Aorta (tissue), 5 donors: Measurements from ENCODE around the gene MYO7B. TPM values are rescaled to one million over a fixed set of nuclear protein-coding genes. Genes with fewer than 3 reads are reported as not detected.

Experiments used
- ATAC-seq: fragments of 200-7000 bp; cut with Tn5 transposase; one replicate; pipeline ENCODE4 v1.9.1; 2022; ENCODE audit warnings: moderate library complexity; ENCODE audit not compliant: low FRiP score
- DNase-seq, 2 donors: peaks; one replicate each; pipeline ENCODE4 v3.0.0-alpha.2; 2020
- H3K27ac ChIP-seq, 2 donors: one replicate each; pipeline ENCODE4 v1.5.1; 2013; ENCODE audit warnings: low read length in 2 of 2, mild to moderate bottlenecking in 2 of 2, moderate library complexity in 2 of 2, control low read depth in 1 of 2, inconsistent platforms in 1 of 2, low read depth in 1 of 2
- H3K27me3 ChIP-seq, 2 donors: one replicate each; pipeline ENCODE4 v1.6.1; 2013; ENCODE audit warnings: control low read depth in 1 of 2, low read length in 1 of 2, mild to moderate bottlenecking in 1 of 2, moderate library complexity in 1 of 2; ENCODE audit not compliant: insufficient read depth in 2 of 2, control insufficient read depth in 1 of 2
- H3K36me3 ChIP-seq, 2 donors: one replicate each; pipeline ENCODE4 v1.6.1; 2013; ENCODE audit warnings: control low read depth in 1 of 2, low read length in 1 of 2, mild to moderate bottlenecking in 1 of 2; ENCODE audit not compliant: insufficient read depth in 2 of 2, control insufficient read depth in 1 of 2
- H3K4me1 ChIP-seq, 2 donors: one replicate each; pipeline ENCODE4 v1.6.1; 2013; ENCODE audit warnings: low read length in 2 of 2, control low read depth in 1 of 2, mild to moderate bottlenecking in 1 of 2, moderate library complexity in 1 of 2; ENCODE audit not compliant: insufficient read depth in 2 of 2, control insufficient read depth in 1 of 2
- H3K4me3 ChIP-seq, 2 donors: one replicate each; pipeline ENCODE4 v1.5.1; 2013; ENCODE audit warnings: low read length in 2 of 2, control low read depth in 1 of 2, mild to moderate bottlenecking in 1 of 2
- H3K9me3 ChIP-seq: one replicate; pipeline ENCODE4 v1.6.1; 2013; ENCODE audit warnings: mild to moderate bottlenecking, low read length; ENCODE audit not compliant: control insufficient read depth
- WGBS, 2 donors: extraction: QIAGEN DNeasy Blood & Tissue Kit; methylation state at CpG; one replicate each; pipeline ENCODE4 v1.1.7; 2013; 5-methylcytosine and 5-hydroxymethylcytosine counted together
- intact Hi-C, 2 donors: fragments of 100-400 bp; cut with DNase I; formaldehyde crosslinking; loops; one replicate each; pipeline versions ENCODE4 v1.14.2 to v1.15.0; 2022
- long read RNA-seq, 2 donors: library from polyadenylated mRNA; unstranded; transcript quantifications; one replicate each; pipeline ENCODE4 v2.0.0, GENCODE V29; 2020 to 2021
- polyA plus RNA-seq, 2 donors: library from polyadenylated mRNA; stranded (reverse); fragments of 200-250 nt; gene quantifications; one replicate each; pipeline ENCODE4 v1.2.3, GENCODE V29; 2013
- total RNA-seq, 2 donors: library from RNA; stranded (reverse); fragmentation: NEBNext Ultra II Directional; extraction: Animal tissue kit (Norgen Biotek cat#: 25700); gene quantifications; one replicate each; pipeline ENCODE4 v1.2.1, GENCODE V29; 2021
- donor health status: healthy with polysubstance abuse.
- donor health status: Bipolar disorder and iron deficiency.
- donor health status: DM: no; HTN: no; CAD: no.
- donor health status: DM: no; HTN: no; CAD: no.
- donor health status: DM: yes; HTN: yes; CAD: no.

Gene MYO7B
- 1 to 10 TPM in 1 of 2 donors, under 1 TPM in 1; 0.32 to 2.0 TPM for total RNA-seq
- polyA plus RNA-seq: 10 to 100 TPM in 1 of 2 donors, 1 to 10 TPM in 1; 1.1 to 26.3 TPM
- long read RNA-seq, donor 1, partial matches to known transcripts: 0 of 1 reads
- long read RNA-seq, donor 1, other reads (novel, unspliced or antisense): 0 of 1 reads
- long read RNA-seq, donor 2, partial matches to known transcripts: 0 of 2 reads
- long read RNA-seq, donor 2, other reads (novel, unspliced or antisense): 2 of 2 reads

DNA sequence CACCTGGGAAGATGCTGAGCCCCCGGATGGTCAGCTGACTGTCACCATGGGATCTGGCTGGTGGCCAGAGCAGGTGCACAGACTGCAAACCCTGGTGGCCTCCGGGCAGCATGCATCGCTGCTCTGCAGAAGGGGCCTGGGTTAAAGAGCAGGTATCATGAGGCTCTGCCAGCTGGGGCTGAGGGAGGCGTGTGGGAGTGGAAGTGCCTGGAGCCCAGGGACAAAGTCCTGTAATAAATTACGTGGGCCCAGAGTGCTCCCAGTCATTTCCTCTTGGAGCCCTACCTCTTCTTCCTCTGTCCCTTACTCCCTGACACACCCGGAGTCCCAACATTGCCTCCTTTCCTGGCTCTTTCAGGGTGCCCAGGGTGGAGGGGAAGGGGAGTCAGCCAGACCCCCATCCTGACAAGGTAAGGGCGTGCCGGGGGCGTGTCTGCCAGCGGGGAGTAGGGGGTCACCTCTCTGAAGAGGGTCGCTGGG is at the start of gene MYO7B:
Gene MYO7B, plus strand, starts transcription at position 262 of the 480 bp plus-strand sequence. CDS start 24,040 bp downstream, outside the sequence.
- no peak within 1 kb of the TSS for H3K4me3 ChIP-seq
- DNase-seq (no peak), ATAC-seq (no peak)
- H3K4me1 ChIP-seq: no peaks in the 10 kb centered on the region
- intact Hi-C loops: no loop called here
- H3K9me3 ChIP-seq: no peaks in the 10 kb centered on the region
- H3K27ac ChIP-seq: no peak within 1 kb of the TSS
- H3K27me3 ChIP-seq: no peaks in the 10 kb centered on the region
- WGBS, 2 donors: 79 to 80% methylated on average over 11 of the region's 11 CpGs
- no peaks in the 10 kb centered on the region for H3K36me3 ChIP-seq

DNA sequence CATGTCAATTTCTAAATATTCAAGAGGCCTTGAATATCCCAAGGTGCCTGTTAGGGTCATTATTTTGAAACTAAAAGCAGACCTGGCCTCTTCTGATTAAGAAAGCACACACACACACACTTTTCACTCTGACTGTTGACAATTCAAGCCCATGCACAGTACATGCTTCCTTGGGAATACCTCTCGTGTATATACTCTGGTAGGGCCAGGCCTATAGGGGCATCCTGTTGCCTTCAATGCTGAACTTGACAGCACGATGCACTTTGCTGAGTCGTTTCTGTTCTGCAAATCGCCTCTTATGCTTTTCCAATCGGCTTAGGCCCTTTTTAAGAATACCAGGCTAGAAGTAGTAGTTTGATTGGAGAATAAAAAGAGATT is 49.8 kb upstream of the MYO7B start:
- WGBS, 2 donors: 78 to 85% methylated on average over 5 of the region's 5 CpGs
- no peak for ATAC-seq
- no peak for DNase-seq
- Histone ChIP-seq H3K9me3 (no peaks in the 10 kb centered on the region), H3K27ac (no peak overlapping the region), H3K4me1 (no peaks in the 10 kb centered on the region), H3K4me3 (no peak overlapping the region), H3K36me3 (peaks cover 8 to 9% of the 10 kb centered on the region in 2 donors), H3K27me3 (no peaks in the 10 kb centered on the region)
- intact Hi-C loops: no loop called here

DNA sequence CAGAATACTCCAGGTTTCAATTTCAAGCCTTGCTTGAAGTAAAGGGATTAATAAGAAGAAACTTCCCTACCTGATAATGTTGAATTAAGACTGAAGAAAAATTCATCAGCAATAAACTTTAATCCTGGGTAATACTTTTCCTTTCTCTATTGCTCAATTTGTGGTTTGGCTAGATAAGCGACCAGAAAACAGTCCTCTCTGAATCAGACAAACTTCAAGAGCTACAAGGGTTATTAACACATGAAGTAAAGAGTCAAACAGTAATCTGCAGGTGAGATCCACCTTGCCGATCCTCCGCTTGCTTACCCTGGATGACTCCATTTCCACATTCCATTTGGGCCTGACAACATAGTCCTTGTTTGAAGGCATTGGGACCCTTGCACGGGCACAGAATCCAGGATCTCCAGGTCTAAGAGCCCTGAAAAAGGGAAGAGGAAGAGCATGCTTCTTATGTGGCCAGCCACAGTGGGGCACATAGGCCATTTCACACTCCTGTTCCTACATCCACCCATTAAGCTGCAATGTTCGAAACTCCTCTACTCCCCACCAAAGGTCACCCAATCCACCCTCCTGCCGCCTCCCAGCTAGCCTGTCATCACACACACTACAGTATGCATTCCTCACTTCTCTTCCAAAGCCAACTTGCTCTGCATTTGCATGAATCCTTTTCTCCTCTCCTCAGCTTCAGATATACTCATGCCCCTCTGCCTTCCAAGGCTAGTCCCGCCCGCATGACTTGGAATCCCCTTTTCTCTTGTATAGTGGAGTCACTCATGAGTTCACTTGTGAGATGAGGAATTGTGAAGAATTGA is 49.0 kb upstream of the MYO7B start:
- Histone ChIP-seq H3K36me3 (peaks cover 5 to 8% of the 10 kb centered on the region in 2 donors), H3K9me3 (no peaks in the 10 kb centered on the region), H3K4me1 (no peaks in the 10 kb centered on the region), H3K27me3 (no peaks in the 10 kb centered on the region), H3K27ac (no peak overlapping the region), H3K4me3 (no peak overlapping the region)
- intact Hi-C loops: no loop called here
- no peak for ATAC-seq
- 89 to 91% methylated on average over 8 of the region's 8 CpGs for WGBS, 2 donors
- no peak for DNase-seq

DNA sequence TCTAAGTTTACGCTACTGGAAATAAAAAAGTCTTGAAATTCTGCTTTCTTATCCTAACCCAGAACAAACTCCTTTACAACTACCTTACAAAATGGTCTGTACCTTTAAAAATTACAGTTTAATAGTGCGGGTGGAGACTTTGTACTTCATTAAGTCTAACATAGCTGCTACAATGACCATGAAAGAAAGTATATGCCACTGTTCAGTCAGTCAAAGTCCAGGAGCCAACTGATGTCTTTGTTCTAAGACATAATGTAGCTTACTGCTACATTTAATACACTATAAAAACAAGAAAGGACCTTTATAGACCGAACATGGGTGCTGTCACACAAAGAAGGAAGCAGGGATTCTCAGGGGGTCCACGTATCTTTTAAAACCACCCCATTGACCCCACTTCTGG is 45.2 kb upstream of the MYO7B start:
- no peaks in the 10 kb centered on the region for H3K27me3 ChIP-seq
- intact Hi-C loops: no loop called here
- H3K9me3 ChIP-seq: no peaks in the 10 kb centered on the region
- H3K4me1 ChIP-seq: no peaks in the 10 kb centered on the region
- no peak for DNase-seq
- H3K4me3 ChIP-seq: no peak overlapping the region
- WGBS, 2 donors: 86 to 88% methylated on average over 4 of the region's 4 CpGs
- no peak overlapping the region for H3K27ac ChIP-seq
- H3K36me3 ChIP-seq: peaks cover 0 to 7% of the 10 kb centered on the region in 2 donors
- ATAC-seq: no peak

DNA sequence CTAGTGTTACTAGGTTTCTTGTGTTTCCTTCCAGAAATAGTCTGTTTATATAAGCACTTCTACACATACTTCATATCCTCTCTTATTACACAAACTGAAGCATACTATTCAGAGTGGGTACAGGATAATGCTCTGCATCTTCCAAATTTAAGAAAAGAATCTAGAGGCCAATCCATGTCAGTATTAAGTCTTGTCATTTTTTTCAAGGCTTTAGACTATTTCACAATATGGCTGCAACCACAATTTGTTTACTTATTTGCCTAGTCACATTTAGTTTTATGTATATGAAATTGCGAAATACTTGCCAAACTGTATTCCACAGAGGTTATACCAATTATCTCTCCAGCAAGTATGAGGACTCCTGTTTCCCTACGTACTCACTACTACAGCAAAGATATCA is 37.1 kb upstream of the MYO7B start:
- H3K36me3 ChIP-seq: peaks cover 0 to 4% of the 10 kb centered on the region in 2 donors
- no peaks in the 10 kb centered on the region for H3K9me3 ChIP-seq
- no peak for ATAC-seq
- WGBS, 2 donors: 92 to 96% methylated on average over 2 of the region's 2 CpGs
- H3K4me1 ChIP-seq: no peaks in the 10 kb centered on the region
- no peaks in the 10 kb centered on the region for H3K27me3 ChIP-seq
- intact Hi-C loops: no loop called here
- no peak overlapping the region for H3K4me3 ChIP-seq
- no peak for DNase-seq
- H3K27ac ChIP-seq: no peak overlapping the region

DNA sequence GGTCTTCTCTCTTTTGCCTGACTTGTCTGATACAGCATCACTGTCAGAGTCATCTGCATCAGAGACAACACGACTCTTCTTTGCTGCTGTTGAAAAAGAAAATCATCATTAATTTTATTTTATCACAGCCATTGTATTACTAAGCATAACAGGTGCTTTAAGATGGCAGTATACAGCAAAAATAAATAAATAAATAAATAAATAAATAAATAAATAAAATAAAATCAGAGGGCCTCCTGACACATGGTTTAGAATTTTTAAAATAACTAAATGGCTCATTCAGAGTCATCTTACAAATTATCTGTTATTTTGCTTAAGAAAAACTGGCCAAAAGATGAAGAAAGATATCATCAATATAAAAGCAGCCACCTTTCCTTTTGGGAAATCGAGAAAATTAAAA is 32.0 kb upstream of the MYO7B start:
- intact Hi-C loops: no loop called here
- Histone ChIP-seq H3K36me3 (peaks cover 6 to 7% of the 10 kb centered on the region in 2 donors), H3K4me3 (no peak overlapping the region), H3K9me3 (no peaks in the 10 kb centered on the region), H3K4me1 (peaks cover 0 to 4% of the 10 kb centered on the region in 2 donors), H3K27ac (no peak overlapping the region), H3K27me3 (no peaks in the 10 kb centered on the region)
- ATAC-seq (no peak), DNase-seq (no peak)
- WGBS, 2 donors: 92 to 97% methylated on average over 2 of the region's 2 CpGs

DNA sequence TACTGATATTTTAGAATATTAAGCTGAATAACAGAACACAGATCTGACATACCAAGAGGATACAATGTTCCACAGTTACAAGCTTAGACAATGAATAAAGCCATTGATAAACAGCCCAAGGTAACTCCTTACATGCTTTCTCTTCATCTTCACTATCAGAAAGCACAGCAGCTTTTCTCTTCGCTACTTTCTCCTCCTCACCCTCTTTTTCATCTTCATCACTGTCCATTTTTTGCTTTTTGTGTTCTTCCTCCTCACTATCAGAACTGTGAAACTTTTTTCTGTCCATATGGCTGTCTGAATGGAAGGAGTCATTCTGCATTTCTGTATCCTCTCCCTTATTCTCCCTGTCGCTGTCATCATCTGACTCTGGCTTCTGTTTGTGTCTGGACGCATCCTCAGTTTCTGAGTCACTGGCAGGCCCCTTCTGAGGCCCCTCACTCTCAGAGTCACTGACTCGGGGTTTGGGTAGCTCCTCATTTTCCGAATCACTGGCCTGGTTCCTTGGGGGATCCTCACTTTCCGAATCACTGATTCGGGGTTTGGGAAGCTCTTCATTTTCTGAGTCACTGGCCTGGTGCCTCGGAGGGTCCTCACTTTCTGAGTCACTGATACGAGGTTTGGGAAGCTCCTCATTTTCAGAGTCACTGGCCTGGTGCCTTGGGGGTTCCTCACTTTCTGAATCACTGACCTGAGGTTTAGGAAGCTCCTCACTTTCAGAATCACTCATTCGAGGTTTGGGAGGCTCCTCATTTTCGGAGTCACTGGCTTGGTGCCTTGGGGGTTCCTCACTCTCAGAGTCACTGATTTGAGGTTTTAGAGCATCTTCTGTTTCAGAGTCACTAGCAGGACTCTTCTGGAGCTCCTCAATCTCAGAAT is 30.7 kb upstream of the MYO7B start:
- Histone ChIP-seq H3K9me3 (no peaks in the 10 kb centered on the region), H3K27me3 (no peaks in the 10 kb centered on the region), H3K4me1 (peaks cover 0 to 4% of the 10 kb centered on the region in 2 donors), H3K36me3 (peaks cover 6 to 7% of the 10 kb centered on the region in 2 donors), H3K27ac (no peak overlapping the region), H3K4me3 (no peak overlapping the region)
- intact Hi-C loops: loop anchor here in 1 of 2 donors (5.0 kb wide), 1 partner anchor 203 kb away; no protein-coding TSS in a partner anchor
- ATAC-seq: no peak
- no peak for DNase-seq
- 93 to 94% methylated on average over 11 of the region's 11 CpGs for WGBS, 2 donors

DNA sequence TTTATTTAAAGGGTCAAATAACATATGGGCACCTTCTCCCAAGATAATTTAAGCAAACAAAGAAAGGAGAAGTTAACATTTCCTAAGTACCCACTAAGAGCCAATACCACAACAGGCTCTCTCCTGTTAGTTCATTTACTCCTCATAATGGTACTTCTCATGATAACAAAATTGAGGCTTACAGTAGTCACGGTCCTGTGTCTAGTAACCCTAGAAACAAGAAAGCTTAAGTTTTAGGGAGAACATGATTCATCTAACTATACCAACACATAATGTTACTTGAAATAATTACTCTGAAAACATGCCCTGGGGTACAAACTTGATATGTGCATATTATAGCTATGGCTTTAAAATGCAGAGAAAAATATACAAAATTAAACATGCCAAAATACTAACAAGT is 29.0 kb upstream of the MYO7B start:
- WGBS, 2 donors: 68 to 70% methylated on average over 1 of the region's 1 CpG
- H3K27ac ChIP-seq: no peak overlapping the region
- no peak for ATAC-seq
- no peak overlapping the region for H3K4me3 ChIP-seq
- no peaks in the 10 kb centered on the region for H3K27me3 ChIP-seq
- H3K4me1 ChIP-seq: peaks cover 0 to 7% of the 10 kb centered on the region in 2 donors
- intact Hi-C loops: loop anchor here in 1 of 2 donors (5.0 kb wide), 1 partner anchor 201 kb away; no protein-coding TSS in a partner anchor
- DNase-seq: no peak
- H3K9me3 ChIP-seq: no peaks in the 10 kb centered on the region
- peaks cover 6 to 7% of the 10 kb centered on the region in 2 donors for H3K36me3 ChIP-seq
